ENCODE data around the gene SFXN4. TPM values are rescaled to one million over a fixed set of nuclear protein-coding genes. Genes with fewer than 3 reads are reported as not detected.

SFXN4 gene
- total and polyA plus RNA-seq, 9 of the 15 experiments (the other 6 are each of a cell fraction or from before 2014, with no cell fraction given), result 40.1 to 97.8 (median 54.5) TPM

DNA sequence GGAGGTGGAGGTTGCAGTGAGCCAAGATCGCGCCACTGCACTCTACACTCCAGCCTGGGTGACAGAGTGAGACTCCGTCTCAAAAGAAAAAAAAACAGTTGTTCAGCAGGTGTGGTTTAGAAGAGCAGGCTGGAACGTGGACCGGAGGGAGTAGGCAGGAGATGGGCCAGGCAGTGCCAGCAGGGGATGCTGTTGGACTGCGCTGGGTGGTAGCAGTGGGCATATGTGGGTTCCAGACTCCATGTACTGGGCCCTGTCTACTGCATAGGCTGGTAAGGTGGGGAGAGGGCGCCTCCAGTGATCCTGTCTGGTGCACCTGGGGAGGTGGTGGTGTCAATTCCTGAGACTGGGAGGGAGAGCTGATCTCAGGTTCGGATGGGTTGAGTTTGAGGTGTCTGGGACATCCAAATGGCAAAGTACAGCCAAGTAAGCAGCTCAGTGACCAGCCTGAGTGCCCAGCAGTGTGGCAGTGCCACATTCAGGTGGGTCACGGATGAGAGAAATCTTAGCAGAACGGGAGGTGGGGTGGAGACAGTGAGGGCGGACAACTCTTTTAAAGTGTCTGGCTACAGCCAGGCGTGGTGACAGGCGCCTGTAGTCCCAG lies 25.9 kb downstream of the SFXN4 start (continued):
- TF ChIP-seq, protein P1, sequence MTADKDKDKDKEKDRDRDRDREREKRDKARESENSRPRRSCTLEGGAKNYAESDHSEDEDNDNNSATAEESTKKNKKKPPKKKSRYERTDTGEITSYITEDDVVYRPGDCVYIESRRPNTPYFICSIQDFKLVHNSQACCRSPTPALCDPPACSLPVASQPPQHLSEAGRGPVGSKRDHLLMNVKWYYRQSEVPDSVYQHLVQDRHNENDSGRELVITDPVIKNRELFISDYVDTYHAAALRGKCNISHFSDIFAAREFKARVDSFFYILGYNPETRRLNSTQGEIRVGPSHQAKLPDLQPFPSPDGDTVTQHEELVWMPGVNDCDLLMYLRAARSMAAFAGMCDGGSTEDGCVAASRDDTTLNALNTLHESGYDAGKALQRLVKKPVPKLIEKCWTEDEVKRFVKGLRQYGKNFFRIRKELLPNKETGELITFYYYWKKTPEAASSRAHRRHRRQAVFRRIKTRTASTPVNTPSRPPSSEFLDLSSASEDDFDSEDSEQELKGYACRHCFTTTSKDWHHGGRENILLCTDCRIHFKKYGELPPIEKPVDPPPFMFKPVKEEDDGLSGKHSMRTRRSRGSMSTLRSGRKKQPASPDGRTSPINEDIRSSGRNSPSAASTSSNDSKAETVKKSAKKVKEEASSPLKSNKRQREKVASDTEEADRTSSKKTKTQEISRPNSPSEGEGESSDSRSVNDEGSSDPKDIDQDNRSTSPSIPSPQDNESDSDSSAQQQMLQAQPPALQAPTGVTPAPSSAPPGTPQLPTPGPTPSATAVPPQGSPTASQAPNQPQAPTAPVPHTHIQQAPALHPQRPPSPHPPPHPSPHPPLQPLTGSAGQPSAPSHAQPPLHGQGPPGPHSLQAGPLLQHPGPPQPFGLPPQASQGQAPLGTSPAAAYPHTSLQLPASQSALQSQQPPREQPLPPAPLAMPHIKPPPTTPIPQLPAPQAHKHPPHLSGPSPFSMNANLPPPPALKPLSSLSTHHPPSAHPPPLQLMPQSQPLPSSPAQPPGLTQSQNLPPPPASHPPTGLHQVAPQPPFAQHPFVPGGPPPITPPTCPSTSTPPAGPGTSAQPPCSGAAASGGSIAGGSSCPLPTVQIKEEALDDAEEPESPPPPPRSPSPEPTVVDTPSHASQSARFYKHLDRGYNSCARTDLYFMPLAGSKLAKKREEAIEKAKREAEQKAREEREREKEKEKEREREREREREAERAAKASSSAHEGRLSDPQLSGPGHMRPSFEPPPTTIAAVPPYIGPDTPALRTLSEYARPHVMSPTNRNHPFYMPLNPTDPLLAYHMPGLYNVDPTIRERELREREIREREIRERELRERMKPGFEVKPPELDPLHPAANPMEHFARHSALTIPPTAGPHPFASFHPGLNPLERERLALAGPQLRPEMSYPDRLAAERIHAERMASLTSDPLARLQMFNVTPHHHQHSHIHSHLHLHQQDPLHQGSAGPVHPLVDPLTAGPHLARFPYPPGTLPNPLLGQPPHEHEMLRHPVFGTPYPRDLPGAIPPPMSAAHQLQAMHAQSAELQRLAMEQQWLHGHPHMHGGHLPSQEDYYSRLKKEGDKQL (CRISPR knock-in tag; IDR thresholded peaks at IDR 0.05; ENCODE audit: borderline replicate concordance), result no peak
- no peak for TF ChIP-seq CCAR2 (IDR thresholded peaks at IDR 0.05; ENCODE audit: low read depth, low read length)
- peak; percentile 9; the same call in 1 of the 2 replicates for TF ChIP-seq ARID2 (IDR thresholded peaks at IDR 0.05)
- peak; percentile 38; the same call in 1 of the 2 replicates for TF ChIP-seq SMC3 (conservative IDR thresholded peaks at IDR 0.05; ENCODE audit: insufficient read depth, low read depth, low read length)
